ENCODE measurements around the gene DGKH.

Gene DGKH

DNA sequence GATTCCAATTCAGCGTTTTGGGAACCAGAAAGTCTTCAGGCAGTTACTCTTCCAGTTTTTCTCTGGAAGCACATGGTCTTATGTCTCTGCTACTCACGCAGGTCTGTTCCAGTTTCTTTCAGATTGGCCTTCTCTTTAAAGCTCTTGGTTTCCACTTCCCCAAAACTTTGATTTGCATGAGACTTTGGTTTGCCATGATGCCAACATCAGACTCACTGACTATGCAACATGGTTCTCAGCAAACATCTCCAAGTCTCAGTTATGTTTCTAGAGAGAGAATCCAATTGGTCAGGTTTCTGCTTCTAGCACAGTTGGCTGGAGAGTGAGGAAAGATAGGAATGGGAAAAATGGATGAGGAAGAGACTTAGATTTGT is 226.6 kb downstream of the DGKH start:
- TF ChIP-seq TAF1 (IDR thresholded peaks at IDR 0.05; ENCODE audit: low read depth): no peak
- no peak for TF ChIP-seq EP300 (IDR thresholded peaks at IDR 0.05; ENCODE audit: borderline replicate concordance)
- TF ChIP-seq, protein P1, sequence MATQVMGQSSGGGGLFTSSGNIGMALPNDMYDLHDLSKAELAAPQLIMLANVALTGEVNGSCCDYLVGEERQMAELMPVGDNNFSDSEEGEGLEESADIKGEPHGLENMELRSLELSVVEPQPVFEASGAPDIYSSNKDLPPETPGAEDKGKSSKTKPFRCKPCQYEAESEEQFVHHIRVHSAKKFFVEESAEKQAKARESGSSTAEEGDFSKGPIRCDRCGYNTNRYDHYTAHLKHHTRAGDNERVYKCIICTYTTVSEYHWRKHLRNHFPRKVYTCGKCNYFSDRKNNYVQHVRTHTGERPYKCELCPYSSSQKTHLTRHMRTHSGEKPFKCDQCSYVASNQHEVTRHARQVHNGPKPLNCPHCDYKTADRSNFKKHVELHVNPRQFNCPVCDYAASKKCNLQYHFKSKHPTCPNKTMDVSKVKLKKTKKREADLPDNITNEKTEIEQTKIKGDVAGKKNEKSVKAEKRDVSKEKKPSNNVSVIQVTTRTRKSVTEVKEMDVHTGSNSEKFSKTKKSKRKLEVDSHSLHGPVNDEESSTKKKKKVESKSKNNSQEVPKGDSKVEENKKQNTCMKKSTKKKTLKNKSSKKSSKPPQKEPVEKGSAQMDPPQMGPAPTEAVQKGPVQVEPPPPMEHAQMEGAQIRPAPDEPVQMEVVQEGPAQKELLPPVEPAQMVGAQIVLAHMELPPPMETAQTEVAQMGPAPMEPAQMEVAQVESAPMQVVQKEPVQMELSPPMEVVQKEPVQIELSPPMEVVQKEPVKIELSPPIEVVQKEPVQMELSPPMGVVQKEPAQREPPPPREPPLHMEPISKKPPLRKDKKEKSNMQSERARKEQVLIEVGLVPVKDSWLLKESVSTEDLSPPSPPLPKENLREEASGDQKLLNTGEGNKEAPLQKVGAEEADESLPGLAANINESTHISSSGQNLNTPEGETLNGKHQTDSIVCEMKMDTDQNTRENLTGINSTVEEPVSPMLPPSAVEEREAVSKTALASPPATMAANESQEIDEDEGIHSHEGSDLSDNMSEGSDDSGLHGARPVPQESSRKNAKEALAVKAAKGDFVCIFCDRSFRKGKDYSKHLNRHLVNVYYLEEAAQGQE (IDR thresholded peaks at IDR 0.05; ENCODE audit: low read depth): no peak
- TF ChIP-seq FOXM1 (IDR thresholded peaks at IDR 0.05; ENCODE audit: borderline replicate concordance, low read depth): no peak
- no peak for TF ChIP-seq CREB1 (IDR thresholded peaks at IDR 0.05; ENCODE audit: low read depth)
- no peak for TF ChIP-seq TEAD4 (IDR thresholded peaks at IDR 0.05)
- TF ChIP-seq EGR1 (IDR thresholded peaks at IDR 0.05): no peak
- TF ChIP-seq TCF12 (IDR thresholded peaks at IDR 0.05; ENCODE audit: low read depth): no peak
- TF ChIP-seq NFIC (IDR thresholded peaks at IDR 0.05): no peak

DNA sequence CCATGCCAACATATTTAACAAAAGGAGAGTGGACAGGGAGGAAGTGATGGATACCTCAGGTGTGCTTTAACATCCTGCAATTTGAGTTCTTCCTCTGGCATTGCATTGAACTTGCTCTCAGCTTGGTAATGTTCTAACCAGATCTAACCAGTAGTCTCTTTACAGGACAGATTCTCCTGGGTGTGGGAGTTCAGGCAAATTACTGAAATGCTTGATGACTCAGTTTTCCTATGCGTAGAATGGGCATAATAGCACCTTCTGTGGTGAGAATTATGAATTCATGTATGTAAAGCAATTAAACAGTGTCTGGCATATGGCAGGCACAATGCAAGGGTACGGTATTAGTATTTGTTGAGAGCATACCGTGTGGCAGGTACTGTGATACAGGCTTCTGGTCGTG is 227.1 kb downstream of the DGKH start:
- TF ChIP-seq, protein P2, sequence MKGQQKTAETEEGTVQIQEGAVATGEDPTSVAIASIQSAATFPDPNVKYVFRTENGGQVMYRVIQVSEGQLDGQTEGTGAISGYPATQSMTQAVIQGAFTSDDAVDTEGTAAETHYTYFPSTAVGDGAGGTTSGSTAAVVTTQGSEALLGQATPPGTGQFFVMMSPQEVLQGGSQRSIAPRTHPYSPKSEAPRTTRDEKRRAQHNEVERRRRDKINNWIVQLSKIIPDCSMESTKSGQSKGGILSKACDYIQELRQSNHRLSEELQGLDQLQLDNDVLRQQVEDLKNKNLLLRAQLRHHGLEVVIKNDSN (IDR thresholded peaks at IDR 0.05): no peak
- TF ChIP-seq TAF1 (IDR thresholded peaks at IDR 0.05; ENCODE audit: low read depth) (no peak), ZBTB7A (IDR thresholded peaks at IDR 0.05; ENCODE audit: low read depth) (no peak), EGR1 (IDR thresholded peaks at IDR 0.05) (no peak), TEAD4 (IDR thresholded peaks at IDR 0.05) (no peak), TCF12 (IDR thresholded peaks at IDR 0.05; ENCODE audit: low read depth) (no peak), FOXM1 (IDR thresholded peaks at IDR 0.05; ENCODE audit: borderline replicate concordance, low read depth) (no peak), CEBPB (IDR thresholded peaks at IDR 0.05) (no peak), NFIC (IDR thresholded peaks at IDR 0.05) (no peak), EP300 (IDR thresholded peaks at IDR 0.05; ENCODE audit: borderline replicate concordance) (no peak), RAD21 (IDR thresholded peaks at IDR 0.05; ENCODE audit: low read depth) (no peak), CREB1 (IDR thresholded peaks at IDR 0.05; ENCODE audit: low read depth) (no peak), YY1 (IDR thresholded peaks at IDR 0.05; ENCODE audit: low read depth) (no peak)
- TF ChIP-seq, protein P3, sequence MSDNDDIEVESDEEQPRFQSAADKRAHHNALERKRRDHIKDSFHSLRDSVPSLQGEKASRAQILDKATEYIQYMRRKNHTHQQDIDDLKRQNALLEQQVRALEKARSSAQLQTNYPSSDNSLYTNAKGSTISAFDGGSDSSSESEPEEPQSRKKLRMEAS (IDR thresholded peaks at IDR 0.05): no peak
- TF ChIP-seq, protein P1 (IDR thresholded peaks at IDR 0.05; ENCODE audit: low read depth): no peak

DNA sequence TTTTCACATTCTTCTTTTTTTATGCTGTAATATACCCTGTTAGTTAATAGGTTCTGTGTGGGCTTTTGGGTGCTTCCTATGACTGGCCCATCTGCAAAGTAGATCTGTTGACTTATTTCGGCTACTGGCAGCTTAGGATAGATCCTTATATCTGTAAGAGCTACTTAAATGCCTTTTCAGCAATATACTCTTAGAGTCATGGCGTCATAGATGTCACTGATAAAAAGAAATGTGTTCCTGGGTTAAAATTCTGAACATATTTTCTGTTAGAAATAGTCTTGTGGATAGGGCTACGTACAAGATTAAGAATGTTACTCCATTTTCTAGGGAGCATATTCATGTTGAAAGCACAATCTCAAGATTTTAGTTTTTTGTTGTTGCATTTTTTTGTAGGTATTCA is 228.2 kb downstream of the DGKH start:
- TF ChIP-seq CEBPB (IDR thresholded peaks at IDR 0.05) (no peak), TCF12 (IDR thresholded peaks at IDR 0.05; ENCODE audit: low read depth) (no peak), CREB1 (IDR thresholded peaks at IDR 0.05; ENCODE audit: low read depth) (no peak), RAD21 (IDR thresholded peaks at IDR 0.05; ENCODE audit: low read depth) (no peak), ZBTB7A (IDR thresholded peaks at IDR 0.05; ENCODE audit: low read depth) (no peak), TEAD4 (IDR thresholded peaks at IDR 0.05) (no peak), TAF1 (IDR thresholded peaks at IDR 0.05; ENCODE audit: low read depth) (no peak), YY1 (IDR thresholded peaks at IDR 0.05; ENCODE audit: low read depth) (no peak), FOXM1 (IDR thresholded peaks at IDR 0.05; ENCODE audit: borderline replicate concordance, low read depth) (no peak), NFIC (IDR thresholded peaks at IDR 0.05) (no peak), EGR1 (IDR thresholded peaks at IDR 0.05) (no peak)
- TF ChIP-seq, protein P1 (IDR thresholded peaks at IDR 0.05; ENCODE audit: low read depth): no peak
- TF ChIP-seq, protein P2 (IDR thresholded peaks at IDR 0.05): no peak
- TF ChIP-seq, protein P3 (IDR thresholded peaks at IDR 0.05): no peak

DNA sequence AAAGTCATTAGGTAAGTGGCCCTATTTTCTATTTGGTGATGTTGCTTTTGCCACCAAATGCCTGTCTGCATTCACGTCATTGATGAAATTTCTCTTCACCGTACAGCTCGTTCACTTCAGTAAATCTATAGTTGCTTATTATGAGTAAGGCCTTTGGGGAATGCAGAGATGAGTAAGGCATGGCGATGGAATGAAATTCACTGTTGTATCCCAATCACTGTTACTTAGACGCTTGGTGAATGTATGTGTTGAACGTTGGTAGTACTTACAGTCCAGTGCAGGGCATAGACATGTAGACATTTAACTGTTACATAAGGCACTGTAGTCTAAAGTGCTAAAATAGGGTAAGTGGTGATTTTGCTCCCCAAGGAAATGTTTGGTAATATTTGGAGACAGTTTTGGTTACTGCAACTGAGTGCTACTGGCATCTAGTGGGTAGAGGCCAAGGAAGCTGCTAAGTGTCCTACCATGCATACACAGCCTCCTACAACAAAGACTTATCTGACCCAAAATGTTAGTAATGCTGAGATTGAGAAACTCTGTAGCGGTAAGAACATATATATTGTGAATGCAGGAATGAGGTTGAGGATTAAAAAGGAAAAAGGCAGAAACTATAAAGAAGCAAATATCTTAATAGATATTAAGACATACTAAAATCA is 229.3 kb downstream of the DGKH start:
- TF ChIP-seq NFIC (IDR thresholded peaks at IDR 0.05): no peak
- no peak for TF ChIP-seq FOXM1 (IDR thresholded peaks at IDR 0.05; ENCODE audit: borderline replicate concordance, low read depth)
- TF ChIP-seq, protein P3 (IDR thresholded peaks at IDR 0.05): no peak
- no peak for TF ChIP-seq EGR1 (IDR thresholded peaks at IDR 0.05)
- no peak for TF ChIP-seq CEBPB (IDR thresholded peaks at IDR 0.05)
- no peak for TF ChIP-seq ZBTB7A (IDR thresholded peaks at IDR 0.05; ENCODE audit: low read depth)
- no peak for TF ChIP-seq EP300 (IDR thresholded peaks at IDR 0.05; ENCODE audit: borderline replicate concordance)
- no peak for TF ChIP-seq YY1 (IDR thresholded peaks at IDR 0.05; ENCODE audit: low read depth)
- no peak for TF ChIP-seq TCF12 (IDR thresholded peaks at IDR 0.05; ENCODE audit: low read depth)
- TF ChIP-seq, protein P2 (IDR thresholded peaks at IDR 0.05): no peak
- TF ChIP-seq, protein P1 (IDR thresholded peaks at IDR 0.05; ENCODE audit: low read depth): no peak
- no peak for TF ChIP-seq TEAD4 (IDR thresholded peaks at IDR 0.05)
- no peak for TF ChIP-seq RAD21 (IDR thresholded peaks at IDR 0.05; ENCODE audit: low read depth)
- no peak for TF ChIP-seq CREB1 (IDR thresholded peaks at IDR 0.05; ENCODE audit: low read depth)
- TF ChIP-seq TAF1 (IDR thresholded peaks at IDR 0.05; ENCODE audit: low read depth): no peak

Measured in Ishikawa (cell line).